MCF 10A (cell line): ENCODE measurements around the gene UNKL. TPM values are rescaled to one million over a fixed set of nuclear protein-coding genes. Genes with fewer than 3 reads are reported as not detected.

Experiments used
- BruUV-seq: library from RNA; stranded (reverse); fragments of 400-500 nt; replicated peaks from 2 replicates; lab custom pipeline; 2021; lab: Mats Ljungman, UMichigan
- CTCF ChIA-PET: fragments of 300-600 bp; sonication (Branson Sonifier 250); formaldehyde crosslinking; extraction: SDS; loops from one replicate; lab custom pipeline; 2021; ENCODE audit warnings: antibody characterized with exemption, inconsistent platforms; lab: Yijun Ruan, JAX
- POLR2A ChIA-PET: fragments of 300-600, 350-650 bp; sonication (Branson Sonifier 250); formaldehyde crosslinking; extraction: SDS; loops from one replicate; lab custom pipeline; 2020; ENCODE audit warnings: antibody characterized with exemption, inconsistent platforms; lab: Yijun Ruan, JAX
- DNase-seq: peaks from one replicate; pipeline ENCODE4 v3.0.0-alpha.2; 2018; ENCODE audit not compliant: unreplicated experiment
- H3K27ac Mint-ChIP-seq: one replicate; pipeline ENCODE4 v1.8.0; 2022; ENCODE audit warnings: mild to moderate bottlenecking, low read depth, mixed read lengths; ENCODE audit not compliant: unreplicated experiment
- H3K27me3 Mint-ChIP-seq: one replicate; pipeline ENCODE4 v1.8.0; 2022; ENCODE audit warnings: mixed read lengths; ENCODE audit not compliant: insufficient read depth, unreplicated experiment
- H3K36me3 Mint-ChIP-seq: one replicate; pipeline ENCODE4 v1.8.0; 2022; ENCODE audit warnings: mild to moderate bottlenecking, moderate library complexity, mixed read lengths; ENCODE audit not compliant: insufficient read depth, unreplicated experiment
- H3K4me1 Mint-ChIP-seq: one replicate; pipeline ENCODE4 v1.8.0; 2022; ENCODE audit warnings: mixed read lengths; ENCODE audit not compliant: insufficient read depth, unreplicated experiment
- H3K4me3 Mint-ChIP-seq: one replicate; pipeline ENCODE4 v1.8.0; 2022; ENCODE audit warnings: mild to moderate bottlenecking, moderate library complexity, mixed read lengths; ENCODE audit not compliant: unreplicated experiment
- H3K9me3 Mint-ChIP-seq: one replicate; pipeline ENCODE4 v1.8.0; 2022; ENCODE audit warnings: mixed read lengths; ENCODE audit not compliant: unreplicated experiment
- intact Hi-C: fragments of 100-400 bp; cut with micrococcal nuclease; formaldehyde crosslinking; loops from 2 replicates; pipeline ENCODE4 v1.14.1; 2022
- total RNA-seq: library from RNA; stranded (reverse); gene quantifications from 2 replicates; pipeline ENCODE4 v1.2.3, GENCODE V29; 2022
- TF ChIP-seq, protein P1 (sequence below): fragments of 200-600 bp; IDR thresholded peaks from one replicate; pipeline ENCODE4 v1.8.0; 2022; ENCODE audit warnings: antibody characterized with exemption, mild to moderate bottlenecking; ENCODE audit not compliant: unreplicated experiment

The UNKL gene
- total RNA-seq, 1 experiment from 2014 or later = 12.3 TPM

DNA sequence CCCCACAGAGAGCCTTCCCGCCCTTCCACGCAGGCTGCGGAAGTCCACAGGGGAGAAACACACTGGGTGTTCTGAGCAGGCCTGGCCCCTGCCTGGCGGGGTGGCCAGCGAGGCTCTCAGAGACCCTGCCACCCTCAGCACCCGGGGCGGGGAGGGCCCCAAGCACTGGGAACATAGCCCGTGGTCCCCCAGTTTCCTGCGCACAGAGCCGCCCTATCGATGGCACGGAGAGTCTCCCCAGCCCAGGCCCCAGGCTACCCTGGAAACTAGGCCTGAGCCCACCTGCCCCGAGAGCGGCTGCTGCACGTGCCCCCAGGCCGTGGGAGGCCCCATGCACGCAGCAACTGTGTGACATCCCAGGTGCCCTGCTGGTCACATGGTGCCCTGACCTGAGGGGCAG is 40.1 kb upstream of the UNKL start:
- H3K27ac Mint-ChIP-seq = no peak overlapping the region
- no peak overlapping the region for H3K4me3 Mint-ChIP-seq

DNA sequence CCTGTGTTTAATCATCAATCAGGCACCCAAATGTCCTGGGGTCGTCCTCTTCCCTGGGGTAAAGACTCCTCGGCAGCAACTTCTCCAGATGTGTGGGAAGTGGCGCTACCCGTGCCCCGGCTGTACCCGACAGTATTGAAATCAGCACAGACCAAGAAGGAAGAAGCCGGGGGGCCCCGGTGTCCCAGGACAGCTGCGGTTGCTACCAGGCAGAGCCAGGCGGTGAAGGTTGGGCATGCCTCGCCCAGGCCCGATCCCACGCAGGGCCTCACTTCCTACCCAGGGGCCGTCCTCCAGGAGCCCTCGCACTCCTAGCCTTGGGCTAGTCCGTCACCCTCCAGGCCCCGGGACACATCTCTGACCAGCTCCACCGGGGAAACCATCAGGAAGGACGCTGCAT is 38.8 kb upstream of the UNKL start:
- H3K4me1 Mint-ChIP-seq = no peaks in the 10 kb centered on the region

More for the DNA sequence above, 40.1 kb upstream of the UNKL start:
- intact Hi-C loops = no loop called here
- H3K4me1 Mint-ChIP-seq = no peaks in the 10 kb centered on the region
- CTCF ChIA-PET = no interaction called here
- POLR2A ChIA-PET = interaction anchor here (0.6 kb wide), 1 partner anchor 102 kb away, joined by 3 read pairs; no protein-coding TSS in a partner anchor
- DNase-seq = no peak
- no TSS peak for BruUV-seq
- H3K27me3 Mint-ChIP-seq = no peaks in the 10 kb centered on the region
- H3K9me3 Mint-ChIP-seq = no peaks in the 10 kb centered on the region
- TF ChIP-seq, protein P1, sequence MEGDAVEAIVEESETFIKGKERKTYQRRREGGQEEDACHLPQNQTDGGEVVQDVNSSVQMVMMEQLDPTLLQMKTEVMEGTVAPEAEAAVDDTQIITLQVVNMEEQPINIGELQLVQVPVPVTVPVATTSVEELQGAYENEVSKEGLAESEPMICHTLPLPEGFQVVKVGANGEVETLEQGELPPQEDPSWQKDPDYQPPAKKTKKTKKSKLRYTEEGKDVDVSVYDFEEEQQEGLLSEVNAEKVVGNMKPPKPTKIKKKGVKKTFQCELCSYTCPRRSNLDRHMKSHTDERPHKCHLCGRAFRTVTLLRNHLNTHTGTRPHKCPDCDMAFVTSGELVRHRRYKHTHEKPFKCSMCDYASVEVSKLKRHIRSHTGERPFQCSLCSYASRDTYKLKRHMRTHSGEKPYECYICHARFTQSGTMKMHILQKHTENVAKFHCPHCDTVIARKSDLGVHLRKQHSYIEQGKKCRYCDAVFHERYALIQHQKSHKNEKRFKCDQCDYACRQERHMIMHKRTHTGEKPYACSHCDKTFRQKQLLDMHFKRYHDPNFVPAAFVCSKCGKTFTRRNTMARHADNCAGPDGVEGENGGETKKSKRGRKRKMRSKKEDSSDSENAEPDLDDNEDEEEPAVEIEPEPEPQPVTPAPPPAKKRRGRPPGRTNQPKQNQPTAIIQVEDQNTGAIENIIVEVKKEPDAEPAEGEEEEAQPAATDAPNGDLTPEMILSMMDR = no peak
- peaks cover 37% of the 10 kb centered on the region for H3K36me3 Mint-ChIP-seq

DNA sequence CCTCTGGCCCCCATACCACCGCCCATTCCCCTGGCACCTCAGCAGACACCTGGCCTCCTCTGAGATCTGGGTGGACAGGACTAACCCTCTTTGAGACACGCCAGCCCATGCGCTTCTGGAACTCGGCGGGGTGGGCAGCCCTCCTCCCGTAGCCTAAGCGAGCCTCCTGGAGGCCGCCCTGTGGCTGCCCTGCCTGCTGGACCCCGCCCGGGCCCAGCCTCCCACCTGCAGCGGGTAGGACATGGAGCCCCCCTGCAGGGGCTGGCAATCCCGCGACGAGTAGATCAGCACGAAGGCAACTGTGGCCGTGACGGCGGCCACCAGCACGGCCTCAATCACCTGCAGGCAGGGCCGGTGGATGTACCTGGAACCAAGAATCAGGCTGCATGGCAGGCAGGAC is 38.0 kb upstream of the UNKL start:
- intact Hi-C loops = no loop called here
- BruUV-seq = no TSS peak
- CTCF ChIA-PET = no interaction called here
- DNase-seq = no peak
- TF ChIP-seq, protein P1 = no peak
- H3K27me3 Mint-ChIP-seq = no peaks in the 10 kb centered on the region
- H3K4me3 Mint-ChIP-seq = no peak overlapping the region
- no peaks in the 10 kb centered on the region for H3K4me1 Mint-ChIP-seq
- H3K27ac Mint-ChIP-seq = no peak overlapping the region
- POLR2A ChIA-PET = no interaction called here
- peaks cover 31% of the 10 kb centered on the region for H3K36me3 Mint-ChIP-seq
- no peaks in the 10 kb centered on the region for H3K9me3 Mint-ChIP-seq

More for the DNA sequence above, 38.8 kb upstream of the UNKL start:
- Mint-ChIP-seq H3K27ac (no peak overlapping the region), H3K4me3 (no peak overlapping the region), H3K27me3 (no peaks in the 10 kb centered on the region), H3K36me3 (peaks cover 31% of the 10 kb centered on the region), H3K9me3 (no peaks in the 10 kb centered on the region)
- BruUV-seq = no TSS peak
- intact Hi-C loops = no loop called here
- DNase-seq = no peak
- POLR2A ChIA-PET = no interaction called here
- TF ChIP-seq, protein P1 = no peak
- CTCF ChIA-PET = interaction anchor here (0.6 kb wide), 1 partner anchor 154 kb away, joined by 3 read pairs; no protein-coding TSS in a partner anchor

DNA sequence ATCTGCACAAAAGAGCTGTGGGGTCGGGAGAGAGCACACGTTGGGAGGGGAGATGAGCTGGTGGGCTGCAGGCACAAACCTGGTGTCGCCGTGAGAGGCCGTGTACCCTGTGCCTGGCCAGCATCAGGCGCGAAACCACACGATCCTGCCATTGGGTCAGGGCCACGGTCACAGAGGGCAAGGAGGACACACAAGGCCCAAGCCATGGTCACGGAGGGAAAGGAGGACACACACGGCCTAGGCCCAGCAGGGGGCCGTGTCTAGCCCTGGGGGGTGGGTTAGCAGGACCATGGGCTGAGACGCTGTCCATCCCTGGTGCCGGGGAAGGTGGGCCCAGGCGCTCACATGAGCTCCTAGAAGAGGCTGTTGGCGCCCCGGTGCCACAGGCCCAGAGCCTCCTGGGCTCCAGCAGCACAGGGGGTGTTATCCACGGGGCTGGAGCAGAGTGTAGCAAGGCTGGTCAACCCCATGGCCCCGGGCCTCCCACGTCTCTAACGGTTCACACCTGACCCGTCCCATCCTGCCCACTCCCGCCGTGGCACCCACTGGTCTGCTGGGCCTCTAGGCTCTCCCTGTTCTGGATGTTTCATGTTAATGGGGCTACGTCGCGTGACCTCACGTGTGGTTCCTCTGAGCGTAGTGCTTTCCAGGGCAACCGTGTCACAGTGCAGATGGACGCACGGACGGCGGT is 37.3 kb upstream of the UNKL start:
- Mint-ChIP-seq H3K27ac (no peak overlapping the region), H3K36me3 (peaks cover 29% of the 10 kb centered on the region), H3K4me1 (no peaks in the 10 kb centered on the region), H3K4me3 (no peak overlapping the region), H3K27me3 (no peaks in the 10 kb centered on the region), H3K9me3 (no peaks in the 10 kb centered on the region)
- TF ChIP-seq, protein P1 = no peak
- ChIA-PET POLR2A (no interaction called here), CTCF (no interaction called here)
- DNase-seq = no peak
- intact Hi-C loops = no loop called here
- BruUV-seq = no TSS peak
